Measurements from ENCODE around the gene CASKIN2.

DNA sequence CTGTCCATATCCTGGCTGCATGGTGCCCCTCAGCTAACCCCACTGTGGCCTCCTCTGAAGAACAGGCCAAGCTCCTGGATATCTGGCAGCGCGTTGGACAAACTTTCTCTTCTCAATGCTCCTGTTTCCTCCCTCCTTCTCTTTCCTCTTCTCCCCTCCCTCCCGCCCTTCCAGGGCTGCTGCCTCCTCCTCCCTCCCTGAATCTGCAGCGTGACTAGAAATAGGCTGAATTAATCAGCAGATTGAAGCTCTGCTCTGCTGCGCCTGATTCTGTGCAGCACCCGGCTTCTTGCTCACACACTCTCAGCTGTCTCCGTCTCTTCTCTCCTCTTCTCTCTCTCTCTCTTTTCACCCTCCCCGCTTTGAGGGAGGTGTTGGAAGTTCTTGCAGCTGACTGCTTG, 39.1 kb downstream of the CASKIN2 start:
- TF ChIP-seq CTCF (conservative IDR thresholded peaks at IDR 0.05; ENCODE audit: low read depth, low read length) (no peak), POLR2A (IDR thresholded peaks at IDR 0.05; ENCODE audit: low read depth, low read length) (no peak), ELK1 (IDR thresholded peaks at IDR 0.05; ENCODE audit: borderline replicate concordance, low read depth, low read length) (no peak), RAD21 (IDR thresholded peaks at IDR 0.05; ENCODE audit: low read length) (no peak), RCOR1 (IDR thresholded peaks at IDR 0.05; ENCODE audit: insufficient replicate concordance, low read length) (no peak), MAZ (IDR thresholded peaks at IDR 0.05; ENCODE audit: borderline replicate concordance, low read depth, low read length) (no peak), MXI1 (IDR thresholded peaks at IDR 0.05; ENCODE audit: borderline replicate concordance, low read depth, low read length) (no peak)

Data from IMR-90 (cell line).